DND-41 (cell line): ENCODE measurements around the gene GRID1.

Source experiments
- EZH2 ChIP-seq: IDR thresholded peaks from 3 replicates; pipeline ENCODE4 v1.6.1; 2012; ENCODE audit warnings: borderline replicate concordance, low read depth, mild to moderate bottlenecking, moderate library complexity, low read length, inconsistent platforms; ENCODE audit not compliant: severe bottlenecking
- TF ChIP-seq, protein P1 (sequence below): IDR thresholded peaks from 2 replicates; pipeline ENCODE4 v1.5.1; 2012; ENCODE audit warnings: borderline replicate concordance, low read length, moderate library complexity, mild to moderate bottlenecking; ENCODE audit not compliant: poor library complexity, severe bottlenecking; ENCODE audit errors: extremely low read depth

DNA sequence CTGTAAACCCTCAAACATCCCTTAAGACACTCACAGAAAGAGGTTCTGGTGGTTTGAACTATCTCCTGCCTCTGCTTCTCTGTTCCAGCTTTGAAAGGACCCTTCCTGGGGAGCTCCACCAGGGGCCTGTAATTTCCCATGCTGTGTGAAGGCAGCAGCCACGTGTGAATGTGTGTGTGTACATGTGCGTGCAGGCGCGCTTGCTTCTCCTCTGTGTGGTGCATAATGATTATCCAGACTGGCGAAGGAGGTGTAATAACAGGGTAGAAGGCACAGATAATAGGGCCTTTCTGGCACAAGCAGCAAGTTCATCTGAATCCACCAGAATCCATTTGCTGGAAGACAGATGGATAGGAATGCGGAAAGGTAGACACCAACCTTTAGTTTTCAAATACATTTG, 466.5 kb downstream of the GRID1 start:
- TF ChIP-seq, protein P1, sequence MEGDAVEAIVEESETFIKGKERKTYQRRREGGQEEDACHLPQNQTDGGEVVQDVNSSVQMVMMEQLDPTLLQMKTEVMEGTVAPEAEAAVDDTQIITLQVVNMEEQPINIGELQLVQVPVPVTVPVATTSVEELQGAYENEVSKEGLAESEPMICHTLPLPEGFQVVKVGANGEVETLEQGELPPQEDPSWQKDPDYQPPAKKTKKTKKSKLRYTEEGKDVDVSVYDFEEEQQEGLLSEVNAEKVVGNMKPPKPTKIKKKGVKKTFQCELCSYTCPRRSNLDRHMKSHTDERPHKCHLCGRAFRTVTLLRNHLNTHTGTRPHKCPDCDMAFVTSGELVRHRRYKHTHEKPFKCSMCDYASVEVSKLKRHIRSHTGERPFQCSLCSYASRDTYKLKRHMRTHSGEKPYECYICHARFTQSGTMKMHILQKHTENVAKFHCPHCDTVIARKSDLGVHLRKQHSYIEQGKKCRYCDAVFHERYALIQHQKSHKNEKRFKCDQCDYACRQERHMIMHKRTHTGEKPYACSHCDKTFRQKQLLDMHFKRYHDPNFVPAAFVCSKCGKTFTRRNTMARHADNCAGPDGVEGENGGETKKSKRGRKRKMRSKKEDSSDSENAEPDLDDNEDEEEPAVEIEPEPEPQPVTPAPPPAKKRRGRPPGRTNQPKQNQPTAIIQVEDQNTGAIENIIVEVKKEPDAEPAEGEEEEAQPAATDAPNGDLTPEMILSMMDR: no peak
- TF ChIP-seq EZH2: no peak
